T47D (cell line): ENCODE data around the gene NOTUM.

Experiments used
- DNase-seq, 2 experiments: peaks; one replicate each; pipeline versions ENCODE4 v3.0.0 to v3.0.0-alpha.2; 2011 to 2012; ENCODE audit warnings: low read depth in 1 of 2, low spot score in 1 of 2
- JUND ChIP-seq: IDR thresholded peaks from 2 replicates; pipeline ENCODE4 v1.6.1; 2012; ENCODE audit warnings: low read depth
- in situ Hi-C: cut with HindIII; loops from 2 replicates; pipeline ENCODE4 v1.10.0; 2016; ENCODE audit warnings: low sequenced_read_pairs, low pct_unique_long_range_greater_than_20kb

Gene NOTUM

GRCh38 chr17:81944858-81945257 is 16.1 kb downstream of the NOTUM start:
- no peak for DNase-seq
- in situ Hi-C loops, result no loop called here
- TF ChIP-seq JUND, result no peak

GRCh38 chr17:81942167-81942553 is 18.8 kb downstream of the NOTUM start:
- no peak for DNase-seq
- in situ Hi-C loops, result no loop called here
- TF ChIP-seq JUND, result no peak

- TF ChIP-seq JUND, result no peak
- in situ Hi-C loops, result no loop called here
- DNase-seq, result no peak
Measured at GRCh38 chr17:81941484-81942166, 19.4 kb downstream of the NOTUM start.

- in situ Hi-C loops, result no loop called here
- no peak for TF ChIP-seq JUND
- no peak for DNase-seq
Measured at GRCh38 chr17:81940538-81941483, 20.2 kb downstream of the NOTUM start.

- TF ChIP-seq JUND, result no peak
- in situ Hi-C loops, result no loop called here
- no peak for DNase-seq
Measured at GRCh38 chr17:81939881-81940385, 21.1 kb downstream of the NOTUM start.

- in situ Hi-C loops, result no loop called here
- TF ChIP-seq JUND, result no peak
- DNase-seq, result no peak
Measured at GRCh38 chr17:81939218-81939617, 21.8 kb downstream of the NOTUM start.

GRCh38 chr17:81935709-81936084 is 25.3 kb downstream of the NOTUM start:
- no peak for DNase-seq
- no peak for TF ChIP-seq JUND

GRCh38 chr17:81934850-81935708 is 25.9 kb downstream of the NOTUM start:
- no peak for TF ChIP-seq JUND
- in situ Hi-C loops, result no loop called here
- no peak for DNase-seq

More at GRCh38 chr17:81935709-81936084, 25.3 kb downstream of the NOTUM start:
- in situ Hi-C loops, result no loop called here

- no peak for TF ChIP-seq JUND
- no peak for DNase-seq
- in situ Hi-C loops, result no loop called here
Measured at GRCh38 chr17:81934098-81934757, 26.8 kb downstream of the NOTUM start.

GRCh38 chr17:81933178-81933699 is 27.7 kb downstream of the NOTUM start:
- no peak for TF ChIP-seq JUND
- in situ Hi-C loops, result no loop called here
- DNase-seq, result no peak

- DNase-seq, result no peak
- in situ Hi-C loops, result no loop called here
- TF ChIP-seq JUND, result no peak
Measured at GRCh38 chr17:81932333-81932983, 28.5 kb downstream of the NOTUM start.
